ENCODE measurements around the gene GCNT2.
"Not testable (repeated sequence)": the region's sequence is repeated elsewhere in the genome, so short reads cannot be mapped to it uniquely, and the experiment has no call there.

Gene GCNT2

GRCh38 chr6:10529231-10529801 lies 8.2 kb downstream of the GCNT2 start:
- Histone ChIP-seq H3K4me1 (no peaks in the 10 kb centered on the region), H3K36me3 (no peaks in the 10 kb centered on the region), H3K9me3 (no peaks in the 10 kb centered on the region), H3K27me3 (no peaks in the 10 kb centered on the region), H3K4me3 (ENCODE audit: low read depth, low read length) (no peak overlapping the region)
- DNase-seq, result no peak
- TF ChIP-seq CTCF (IDR thresholded peaks at IDR 0.05; ENCODE audit: low read depth, low read length), result no peak

- H3K4me3 ChIP-seq (ENCODE audit: low read depth, low read length); H3K27me3 ChIP-seq; H3K4me1 ChIP-seq; H3K36me3 ChIP-seq; H3K9me3 ChIP-seq; DNase-seq: not testable (repeated sequence)
These were observed 8.8 kb downstream of the GCNT2 start for GRCh38 chr6:10529828-10530374.

GRCh38 chr6:10531503-10531902 lies 10.4 kb downstream of the GCNT2 start:
- no peak for DNase-seq
- Histone ChIP-seq H3K36me3 (no peaks in the 10 kb centered on the region), H3K4me1 (no peaks in the 10 kb centered on the region), H3K4me3 (ENCODE audit: low read depth, low read length) (no peak overlapping the region), H3K9me3 (no peaks in the 10 kb centered on the region), H3K27me3 (no peaks in the 10 kb centered on the region)
- TF ChIP-seq CTCF (IDR thresholded peaks at IDR 0.05; ENCODE audit: low read depth, low read length), result no peak

GRCh38 chr6:10531942-10532341 lies 10.8 kb downstream of the GCNT2 start:
- Histone ChIP-seq H3K9me3 (no peaks in the 10 kb centered on the region), H3K4me1 (no peaks in the 10 kb centered on the region), H3K4me3 (ENCODE audit: low read depth, low read length) (no peak overlapping the region), H3K27me3 (no peaks in the 10 kb centered on the region), H3K36me3 (no peaks in the 10 kb centered on the region)
- no peak for DNase-seq
- no peak for TF ChIP-seq CTCF (IDR thresholded peaks at IDR 0.05; ENCODE audit: low read depth, low read length)

- Histone ChIP-seq H3K4me1 (no peaks in the 10 kb centered on the region), H3K4me3 (ENCODE audit: low read depth, low read length) (no peak overlapping the region), H3K36me3 (no peaks in the 10 kb centered on the region)
These were observed 11.2 kb downstream of the GCNT2 start for GRCh38 chr6:10532392-10532791.

GRCh38 chr6:10534419-10534762 lies 13.2 kb downstream of the GCNT2 start:
- no peaks in the 10 kb centered on the region for H3K9me3 ChIP-seq
- no peak for DNase-seq
- H3K36me3 ChIP-seq, result no peaks in the 10 kb centered on the region
- no peaks in the 10 kb centered on the region for H3K4me1 ChIP-seq
- no peaks in the 10 kb centered on the region for H3K27me3 ChIP-seq
- no peak for TF ChIP-seq CTCF (IDR thresholded peaks at IDR 0.05; ENCODE audit: low read depth, low read length)
- no peak overlapping the region for H3K4me3 ChIP-seq (ENCODE audit: low read depth, low read length)

More at GRCh38 chr6:10532392-10532791, 11.2 kb downstream of the GCNT2 start:
- H3K9me3 ChIP-seq, result no peaks in the 10 kb centered on the region
- DNase-seq, result no peak
- no peaks in the 10 kb centered on the region for H3K27me3 ChIP-seq
- TF ChIP-seq CTCF (IDR thresholded peaks at IDR 0.05; ENCODE audit: low read depth, low read length), result no peak
